HepG2 (cell line): ENCODE results near the gene CERS1. TPM values are rescaled to one million over a fixed set of nuclear protein-coding genes. Genes with fewer than 3 reads are reported as not detected.

Experiments used
- ATAC-seq: fragments of 200-7000 bp; cut with Tn5 transposase; 3 replicates; pipeline ENCODE4 v1.9.1; 2020; ENCODE audit warnings: mild to moderate bottlenecking, moderate library complexity
- BruUV-seq: library from RNA; stranded (reverse); fragments of 400-500 nt; replicated peaks from 2 replicates; lab custom pipeline; 2021; lab: Mats Ljungman, UMichigan
- CTCF ChIA-PET: fragments of 300-600 bp; formaldehyde crosslinking; extraction: SDS; loops from one replicate; lab custom pipeline; 2021; ENCODE audit warnings: low total read pairs, inconsistent platforms, low intra/inter-chr PET ratio; lab: Yijun Ruan, JAX
- POLR2A ChIA-PET: fragments of 350-600 bp; sonication (Branson Sonifier 250); formaldehyde crosslinking; loops from one replicate; lab custom pipeline; 2020; ENCODE audit warnings: antibody characterized with exemption, inconsistent platforms; lab: Yijun Ruan, JAX
- DNase-seq: peaks from one replicate; pipeline ENCODE4 v3.0.0-alpha.2; 2015; ENCODE audit warnings: low spot score
- FAIRE-seq: peaks from 3 replicates; lab custom pipeline; 2011; peaks lifted over from hg19 to GRCh38; lab: Jason Lieb, UNC
- H2AFZ ChIP-seq: one replicate; pipeline ENCODE4 v1.6.1; 2011; ENCODE audit warnings: low read length, inconsistent platforms
- H3K27ac ChIP-seq: fragments of 300-600 bp; 3 replicates; pipeline ENCODE4 v1.8.0; 2011; ENCODE audit warnings: mixed run types, mild to moderate bottlenecking, mixed read lengths, low read length, inconsistent platforms; ENCODE audit not compliant: insufficient read depth; ENCODE audit errors: extremely low read length
- H3K27me3 ChIP-seq, 2 experiments: fragments of 200-600 bp in 1 of 2; 2 replicates in 1 of 2; 3 replicates in 1 of 2; pipeline versions ENCODE4 v1.6.0 to v1.8.0; 2011; ENCODE audit warnings: low read length in 2 of 2, mild to moderate bottlenecking in 2 of 2, moderate library complexity in 2 of 2, inconsistent platforms in 1 of 2; ENCODE audit not compliant: insufficient read depth in 2 of 2, control insufficient read depth in 1 of 2
- H3K36me3 ChIP-seq, 2 experiments: fragments of 200-600 bp in 1 of 2; replicated peaks in 1 of 2; 2 replicates in 1 of 2; 3 replicates in 1 of 2; pipeline versions ENCODE4 v1.5.1 to v1.8.0; 2011; ENCODE audit warnings: low read length in 2 of 2, inconsistent platforms in 1 of 2; ENCODE audit not compliant: insufficient read depth in 2 of 2, control insufficient read depth in 1 of 2
- H3K4me1 ChIP-seq: 2 replicates; pipeline ENCODE4 v1.5.1; 2012; ENCODE audit warnings: low read length, inconsistent platforms; ENCODE audit not compliant: insufficient read depth
- H3K4me2 ChIP-seq: 2 replicates; pipeline ENCODE4 v1.6.0; 2011; ENCODE audit warnings: low read depth, low read length, inconsistent platforms
- H3K4me3 ChIP-seq, 3 experiments: fragments of 200-600 bp in 1 of 3; sonication (generic), shearing (Covaris generic) in 1 of 3; replicated peaks in 1 of 3; 2 replicates each; pipeline ENCODE4 v1.5.1; 2011 to 2016; ENCODE audit warnings: low read length in 3 of 3, inconsistent platforms in 2 of 3, low read depth in 2 of 3, mild to moderate bottlenecking in 2 of 3, control low read depth in 1 of 3, mixed read lengths in 1 of 3; ENCODE audit not compliant: insufficient read depth in 1 of 3
- H3K79me2 ChIP-seq: one replicate; pipeline ENCODE4 v1.6.1; 2011; ENCODE audit warnings: low read length, inconsistent platforms; ENCODE audit not compliant: insufficient read depth
- H3K9ac ChIP-seq: 2 replicates; pipeline ENCODE4 v1.6.0; 2011; ENCODE audit warnings: mild to moderate bottlenecking, low read depth, low read length, inconsistent platforms; ENCODE audit not compliant: insufficient read depth
- H3K9me3 ChIP-seq: 2 replicates; pipeline ENCODE4 v1.5.1; 2012; ENCODE audit warnings: mild to moderate bottlenecking, low read length
- H4K20me1 ChIP-seq: 2 replicates; pipeline ENCODE4 v1.6.0; 2011; ENCODE audit warnings: inconsistent platforms, mild to moderate bottlenecking, low read length, moderate library complexity; ENCODE audit not compliant: insufficient read depth
- GATAD1 ChIP-seq: IDR thresholded peaks from 2 replicates; pipeline ENCODE4 v1.6.1; 2016; ENCODE audit warnings: missing genetic modification reagents, missing compliant biosample characterization
- JUNB ChIP-seq: sonication (generic); formaldehyde crosslinking; IDR thresholded peaks from 2 replicates; pipeline ENCODE4 v1.8.0; 2022; ENCODE audit warnings: missing genetic modification reagents, mild to moderate bottlenecking, borderline replicate concordance
- NFIC ChIP-seq: IDR thresholded peaks from 2 replicates; pipeline ENCODE4 v1.6.1; 2012; ENCODE audit warnings: mild to moderate bottlenecking, low read length, inconsistent platforms
- PITX1 ChIP-seq: sonication (generic); formaldehyde crosslinking; IDR thresholded peaks from 2 replicates; pipeline ENCODE4 v1.5.1; 2020; ENCODE audit warnings: mild to moderate bottlenecking, missing genetic modification reagents
- RAD51 ChIP-seq: fragments of 450-650 bp; IDR thresholded peaks from 2 replicates; pipeline ENCODE4 v1.6.1; 2016; ENCODE audit warnings: borderline replicate concordance
- TAF1 ChIP-seq: sonication (generic); formaldehyde crosslinking; IDR thresholded peaks from 2 replicates; pipeline ENCODE4 v1.4.0; 2020; ENCODE audit warnings: missing genetic modification reagents
- TEAD2 ChIP-seq: sonication (generic); formaldehyde crosslinking; IDR thresholded peaks from 2 replicates; pipeline ENCODE4 v1.9.0; 2021; ENCODE audit warnings: missing genetic modification reagents
- ZFP37 ChIP-seq: sonication (generic); formaldehyde crosslinking; IDR thresholded peaks from 2 replicates; pipeline ENCODE4 v1.4.0; 2020; ENCODE audit warnings: missing genetic modification reagents, borderline replicate concordance
- ZFP91 ChIP-seq: sonication (generic); formaldehyde crosslinking; IDR thresholded peaks from 2 replicates; pipeline ENCODE4 v1.9.0; 2022; ENCODE audit warnings: missing genetic modification reagents, mild to moderate bottlenecking, borderline replicate concordance
- ZNF841 ChIP-seq: sonication (generic); formaldehyde crosslinking; IDR thresholded peaks from 2 replicates; pipeline ENCODE4 v1.8.1; 2023; ENCODE audit warnings: missing genetic modification reagents, borderline replicate concordance
- ZNF850 ChIP-seq: sonication (generic); formaldehyde crosslinking; conservative IDR thresholded peaks from 2 replicates; pipeline ENCODE4 v1.9.0; 2021; ENCODE audit warnings: mild to moderate bottlenecking, missing genetic modification reagents
- ZSCAN12 ChIP-seq: sonication (generic); formaldehyde crosslinking; IDR thresholded peaks from 2 replicates; pipeline ENCODE4 v1.9.0; 2021; ENCODE audit warnings: mild to moderate bottlenecking, missing genetic modification reagents
- WGBS: methylation state at CpG from one replicate; pipeline ENCODE4 v1.1.6; 2017; ENCODE audit warnings: low lambda C conversion rate; 5-methylcytosine and 5-hydroxymethylcytosine counted together
- in situ Hi-C: cut with HindIII; loops from 2 replicates; pipeline ENCODE4 v1.10.0; 2017; ENCODE audit warnings: low pct_unique_long_range_greater_than_20kb; ENCODE audit not compliant: extremely low pct_ligation_motif_present
- intact Hi-C: fragments of 100-400 bp; cut with micrococcal nuclease; formaldehyde crosslinking; loops from one replicate; pipeline ENCODE4 v1.10.0; 2022; ENCODE audit not compliant: unreplicated experiment
- polyA plus RNA-seq, 8 experiments: library from polyadenylated mRNA; depleted of rRNA in 3 of 8; stranded (reverse) in 7 of 8; unstranded in 1 of 8; fragments of >200 nt; fragmentation: Illumina TruSeq in 4 of 8; extraction: Trizol in 4 of 8; gene quantifications; 2 replicates each; pipeline versions ENCODE4 v1.2.1 to v1.2.3, GENCODE V29; 2011 to 2016; ENCODE audit warnings: low read depth in 4 of 8, missing spikeins in 1 of 8, mixed read lengths in 1 of 8; ENCODE audit not compliant: insufficient read depth in 1 of 8
- total RNA-seq, 5 experiments: library from RNA; depleted of rRNA; stranded (reverse); fragments of >200 nt; fragmentation: Illumina TruSeq; extraction: Trizol; gene quantifications; 2 replicates each; pipeline ENCODE4 v1.2.3, GENCODE V29; 2016; ENCODE audit warnings: low read depth in 1 of 5

CERS1 gene
- total and polyA plus RNA-seq, 2 of the 13 experiments (the other 11 are each of a cell fraction or from before 2014, with no cell fraction given): 4.6 to 9.8 TPM

DNA sequence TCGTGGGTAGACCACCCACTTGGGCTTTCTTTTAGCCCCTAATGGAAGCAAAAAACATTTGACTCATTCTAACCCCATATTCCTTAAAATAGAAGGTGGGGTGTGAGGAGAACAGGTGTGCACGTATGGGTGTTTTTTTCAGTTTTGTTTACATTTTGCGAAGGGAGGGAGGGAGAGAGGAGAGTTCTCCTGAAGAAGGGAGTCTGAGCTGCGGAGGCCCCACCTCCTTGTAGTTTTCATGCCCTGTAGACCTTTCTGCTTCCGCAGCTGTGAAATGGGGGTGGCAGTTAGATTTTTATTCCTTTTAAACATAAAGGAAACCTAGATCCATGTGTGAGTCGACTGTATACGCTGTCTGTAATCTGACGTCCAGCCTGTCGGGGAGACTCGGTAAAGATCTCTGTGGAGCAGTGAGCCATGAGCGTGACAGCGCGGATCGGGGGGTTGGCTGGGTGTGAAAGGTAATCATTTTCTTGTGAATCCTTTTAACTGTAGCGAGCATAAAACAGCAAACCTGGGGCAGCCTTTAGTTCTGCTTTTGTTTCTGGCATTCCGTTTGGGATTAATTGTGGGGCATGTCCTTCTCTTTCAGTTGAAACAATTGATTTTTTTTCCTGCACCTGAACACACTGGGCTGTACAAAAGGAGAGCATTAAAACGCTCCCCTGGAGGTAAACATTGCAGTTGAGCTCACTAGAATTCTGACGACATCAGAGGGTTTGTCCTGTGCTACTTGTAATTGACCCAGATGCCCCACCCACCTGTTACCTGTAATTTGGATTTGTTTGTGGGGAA, 61.9 kb downstream of the CERS1 start (continued):
- TF ChIP-seq NFIC (0 out of 2 replicates have a peak, but pooled peaks have one; percentile 17), PITX1 (CRISPR knock-in tag) (0 out of 2 replicates have a peak, but pooled peaks have one; percentile 15), ZSCAN12 (CRISPR knock-in tag) (no peak), JUNB (0 out of 2 replicates have a peak, but pooled peaks have one; percentile 32)

GRCh38 chr19:18833141-18833476, 62.8 kb downstream of the CERS1 start:
- peaks cover 0 to 25% of the 10 kb centered on the region in 2 experiments; a peak in 3 of 5 replicates for H3K36me3 ChIP-seq
- H3K4me2 ChIP-seq: peak overlapping the region; percentile 95
- H3K27me3 ChIP-seq: peaks cover 0 to 1% of the 10 kb centered on the region in 2 experiments; a peak in 1 of 5 replicates
- TF ChIP-seq ZNF841 (CRISPR knock-in tag) (no peak), ZFP37 (CRISPR knock-in tag) (no peak), TEAD2 (CRISPR knock-in tag) (no peak), ZFP91 (CRISPR knock-in tag) (peak; percentile 5; the same call in 1 of the 2 replicates), ZNF850 (CRISPR knock-in tag) (no peak), RAD51 (no peak), TAF1 (CRISPR knock-in tag) (0 out of 2 replicates have a peak, but pooled peaks have one; percentile 18), GATAD1 (CRISPR knock-in tag) (0 out of 2 replicates have a peak, but pooled peaks have one; percentile 3)
- peak overlapping the region; percentile 96 for H3K9ac ChIP-seq
- no TSS peak for BruUV-seq
- H3K4me1 ChIP-seq: peaks cover 56% of the 10 kb centered on the region
- no peak for DNase-seq
- H3K79me2 ChIP-seq: peaks cover 62% of the 10 kb centered on the region
- in situ Hi-C loops: no loop called here
- no peak for FAIRE-seq
- intact Hi-C loops: loop anchor here (5.0 kb wide), 1 partner anchor 36 kb away; no protein-coding TSS in a partner anchor
- H3K27ac ChIP-seq: peak overlapping the region; percentile 75
- POLR2A ChIA-PET: interaction anchor here (1.2 to 2.4 kb wide), 3 partner anchors 8 to 275 kb away, joined by 3 to 23 read pairs (median 10); no protein-coding TSS in a partner anchor
- H3K4me3 ChIP-seq: peak overlapping the region; percentile 74 to 80 (median 80)
- ATAC-seq: no peak
- H2AFZ ChIP-seq: no peak overlapping the region
- no peaks in the 10 kb centered on the region for H3K9me3 ChIP-seq
- peaks cover 44% of the 10 kb centered on the region for H4K20me1 ChIP-seq
- under 1% methylated on average over 8 of the region's 9 CpGs for WGBS
- CTCF ChIA-PET: no interaction called here
